ENCODE data around the gene SUMF1.

The SUMF1 gene

DNA sequence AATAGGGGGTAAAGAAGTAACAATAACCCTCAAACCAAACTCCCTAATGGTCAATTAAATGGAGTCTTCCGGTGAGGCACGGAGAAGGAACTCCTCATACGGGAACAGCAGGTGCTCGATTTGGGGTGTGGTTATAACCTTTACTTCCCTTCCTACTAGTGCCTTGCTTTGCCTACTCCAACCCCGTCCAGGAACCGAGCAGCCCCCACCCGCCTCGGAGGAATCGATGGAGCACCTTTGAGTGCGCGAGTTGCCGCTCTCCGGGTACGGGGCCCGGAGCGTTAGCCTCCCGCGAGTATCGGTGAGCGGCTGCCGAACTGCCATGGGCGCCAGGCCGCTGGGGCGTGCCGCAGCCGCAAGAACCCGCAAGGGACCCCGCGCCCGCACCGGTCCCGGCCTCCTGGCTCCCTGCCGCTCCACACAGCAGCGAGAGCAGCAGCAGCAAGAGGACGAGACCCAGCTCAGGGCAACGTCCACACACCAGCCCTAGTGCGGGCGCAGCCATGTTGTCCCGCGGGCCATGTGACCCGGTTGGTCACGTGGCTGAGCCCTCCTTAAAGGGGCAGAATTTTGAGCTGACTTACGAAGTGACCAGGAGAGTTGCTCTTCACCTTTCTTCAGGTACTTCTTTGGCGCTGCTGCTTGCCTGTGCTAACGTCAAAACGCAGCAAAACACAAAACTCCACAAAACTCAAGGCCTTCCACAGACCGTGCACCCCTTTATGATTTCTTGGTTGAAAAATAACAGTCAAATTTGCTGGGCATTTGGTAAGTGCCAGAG lies at the start of gene SUMF1:
SUMF1 (minus strand) TSS at position 529 of the 781 bp plus-strand sequence; CDS start at position 505, 24 bp downstream.
- peak; percentile 73 for DNase-seq

DNA sequence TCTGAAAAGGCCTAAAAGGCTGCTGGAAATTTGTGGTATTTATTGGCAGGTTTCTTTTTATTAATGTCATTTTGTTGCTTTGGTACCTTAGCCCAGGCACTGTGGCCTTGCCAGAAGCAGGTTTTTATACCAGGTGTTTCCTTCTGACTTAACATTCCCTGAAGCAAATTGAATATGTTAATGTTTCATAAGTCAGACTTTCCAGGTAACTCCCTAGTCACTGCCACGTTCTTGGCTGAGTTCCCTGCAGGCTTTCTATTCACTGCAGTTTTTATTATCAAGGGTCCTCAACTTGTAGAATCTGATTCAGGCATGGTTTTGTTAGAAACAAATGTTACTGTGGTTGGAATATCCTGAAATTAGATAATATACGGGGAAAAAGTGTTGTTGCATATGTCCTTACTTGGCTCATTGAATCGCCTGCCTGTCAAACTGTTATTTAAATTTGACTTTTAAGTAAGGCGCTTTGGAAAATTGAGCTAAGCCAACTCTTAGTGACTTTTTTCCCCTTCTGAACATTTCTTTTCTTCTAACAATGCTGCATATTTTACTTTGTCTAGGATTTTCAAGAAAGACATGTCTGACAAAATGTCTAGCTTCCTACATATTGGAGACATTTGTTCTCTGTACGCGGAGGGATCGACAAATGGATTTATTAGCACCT lies 49.0 kb upstream of the SUMF1 start:
- DNase-seq: no peak

DNA sequence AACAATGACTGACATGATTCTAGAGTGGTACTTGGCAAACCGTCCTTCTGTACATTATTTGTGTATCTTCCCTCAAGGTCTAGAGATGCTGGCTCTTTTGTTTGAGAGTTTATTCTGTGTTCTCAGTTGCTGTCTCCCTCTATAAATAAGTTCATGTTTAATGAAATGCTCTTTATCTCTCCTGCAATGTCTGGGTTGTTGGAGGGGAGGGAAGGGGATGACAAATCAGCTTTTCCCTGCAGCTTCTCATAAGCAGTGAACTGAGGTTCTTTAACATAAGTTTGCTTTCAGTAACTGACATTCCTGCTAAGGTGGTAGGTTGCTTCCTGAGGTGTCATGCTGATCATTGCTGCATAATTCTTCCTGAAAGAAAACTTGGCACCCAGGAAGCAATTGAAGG lies 47.8 kb upstream of the SUMF1 start:
- DNase-seq: no peak

DNA sequence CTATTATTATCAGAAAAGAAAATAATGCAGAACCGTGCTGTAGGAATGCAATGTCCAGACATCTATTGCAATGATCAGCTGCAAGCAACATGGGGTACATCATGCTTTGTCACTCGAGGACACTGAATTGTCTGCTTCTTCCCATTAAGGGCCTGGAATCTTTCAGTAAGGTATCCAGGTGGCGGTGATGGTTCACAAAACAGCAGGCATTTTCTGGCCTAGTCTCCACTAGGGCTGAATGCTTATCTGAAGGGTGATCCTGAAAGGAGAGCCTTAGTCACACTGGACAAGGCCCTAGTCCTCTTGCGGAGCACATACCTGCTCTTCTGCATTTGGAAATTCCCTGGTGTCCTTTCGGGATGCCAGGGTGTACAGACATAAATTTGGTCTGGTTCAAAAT lies 47.3 kb upstream of the SUMF1 start:
- no peak for DNase-seq

DNA sequence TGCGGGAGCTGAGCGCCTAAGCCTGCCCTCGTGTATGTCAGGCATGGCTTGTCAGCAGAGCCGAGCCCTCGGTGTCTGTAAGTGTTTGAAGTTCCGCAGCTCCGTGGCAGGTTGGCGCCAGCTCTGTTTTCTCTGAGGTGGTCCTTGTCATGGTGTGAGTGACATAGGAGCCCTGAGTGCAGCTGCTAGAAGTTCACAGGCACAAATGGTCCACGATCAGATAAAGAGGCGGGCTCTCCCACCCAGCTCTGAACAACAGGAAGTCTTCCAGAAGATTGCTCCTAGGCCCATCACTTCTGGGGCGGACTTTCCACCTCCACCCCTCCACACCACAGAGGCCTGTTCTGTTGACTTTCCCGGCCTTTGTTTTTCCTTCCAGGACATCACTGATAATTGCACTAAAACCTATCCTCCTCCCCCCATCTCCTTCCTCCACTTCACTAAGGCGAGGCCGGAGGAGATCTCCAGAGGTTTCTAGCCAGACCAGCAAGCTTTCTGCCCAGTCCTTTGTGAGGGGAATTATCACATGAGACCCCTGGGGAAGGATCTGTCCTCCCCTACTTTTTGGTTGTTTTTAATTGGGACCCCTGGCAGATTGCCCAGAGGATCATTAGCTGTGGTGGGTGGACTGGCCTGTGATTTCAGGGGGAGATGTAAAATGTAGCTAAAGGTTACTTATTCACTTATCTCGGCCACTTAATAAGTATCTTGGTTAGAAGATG lies 46.0 kb upstream of the SUMF1 start:
- no peak for DNase-seq

DNA sequence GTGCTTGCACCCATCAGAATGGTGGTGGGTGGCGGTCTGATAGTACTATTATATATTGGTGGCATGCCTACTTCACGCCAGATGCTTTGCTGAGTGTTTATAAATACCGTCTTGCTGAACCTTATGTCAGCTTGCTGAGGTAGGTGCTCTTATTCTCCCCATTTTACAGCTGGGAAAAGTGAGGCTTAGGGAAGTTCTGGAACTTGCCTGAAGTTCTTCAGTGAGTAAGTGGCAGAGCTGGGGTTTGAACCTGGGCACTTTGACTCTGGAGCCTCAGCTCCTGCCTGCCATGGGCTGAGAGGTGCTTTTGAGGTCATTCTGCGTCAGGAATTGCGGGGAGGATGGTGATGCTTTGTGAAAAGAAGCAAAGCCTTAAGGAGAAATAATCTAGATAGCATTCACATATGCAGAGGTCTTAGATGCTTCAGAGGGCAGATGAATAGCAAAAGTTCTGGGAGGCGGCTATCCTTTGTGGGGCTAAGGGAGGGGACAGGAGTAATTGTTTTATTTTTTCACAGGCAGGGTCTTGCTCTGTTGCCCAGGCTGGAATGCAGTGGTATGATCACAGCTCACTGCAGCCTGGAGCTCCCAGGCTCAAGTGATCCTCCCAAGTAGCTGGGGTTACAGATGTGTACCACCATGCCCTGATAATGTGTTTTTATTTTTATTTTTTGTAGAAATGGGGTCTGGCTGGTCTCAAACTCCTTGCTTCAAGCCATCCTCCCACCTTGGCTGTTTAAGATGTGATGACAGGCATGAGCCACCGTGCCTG lies 44.6 kb upstream of the SUMF1 start:
- DNase-seq: no peak

DNA sequence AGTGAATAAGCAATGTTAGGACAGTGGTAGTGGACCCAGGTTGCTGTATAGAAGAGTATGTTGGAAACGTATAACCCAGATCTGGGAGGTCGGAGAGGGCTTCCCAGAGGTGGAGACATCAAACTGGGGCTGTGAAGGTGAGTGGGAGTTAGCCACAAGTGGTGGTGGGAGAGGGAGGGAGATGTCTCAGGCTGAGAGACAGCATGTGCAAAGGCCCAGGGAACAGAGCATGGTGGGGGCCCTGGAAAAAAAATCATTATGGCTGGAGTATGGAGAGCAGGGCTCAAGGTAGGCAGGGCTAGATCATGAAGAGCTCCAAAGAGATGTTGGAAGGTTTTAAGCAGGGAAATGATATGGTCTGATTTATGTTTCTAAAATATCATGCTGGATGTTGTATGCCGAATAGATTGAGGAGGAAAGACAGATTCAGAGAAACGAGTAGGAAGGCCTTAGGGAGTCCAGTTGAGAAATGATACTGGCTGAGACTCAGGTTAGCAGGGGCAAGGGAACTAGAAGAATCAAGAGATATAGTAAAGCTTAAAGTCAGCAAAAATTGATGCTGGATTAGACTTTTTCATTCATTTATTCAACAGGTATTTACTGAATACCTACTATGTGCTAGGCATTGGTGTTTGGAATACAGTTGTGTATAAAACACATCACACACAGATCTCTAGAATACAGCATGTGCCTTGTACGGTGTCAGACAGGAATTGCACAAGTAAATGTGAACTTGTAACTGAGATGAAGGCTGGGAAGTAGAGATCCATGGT lies 43.1 kb upstream of the SUMF1 start:
- DNase-seq: no peak

DNA sequence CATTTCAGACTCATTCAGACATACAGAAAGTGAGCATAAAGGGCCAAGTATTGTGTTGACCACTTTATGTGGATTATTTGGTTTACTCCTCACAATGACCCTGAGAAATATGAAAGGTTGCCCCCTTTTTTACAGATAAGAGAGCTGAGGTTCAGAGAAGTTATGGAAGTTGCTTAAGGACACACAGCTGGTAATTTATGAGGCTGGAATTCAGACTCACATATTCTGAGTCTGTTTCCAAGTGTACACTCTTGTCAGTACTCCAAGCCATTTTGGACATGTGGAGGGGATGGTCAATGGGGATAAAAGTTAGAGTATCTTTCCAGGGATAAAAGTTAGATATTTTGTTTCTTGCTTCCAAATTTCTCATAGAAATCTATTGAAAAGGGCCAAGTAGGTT lies 42.0 kb upstream of the SUMF1 start:
- DNase-seq: no peak

DNA sequence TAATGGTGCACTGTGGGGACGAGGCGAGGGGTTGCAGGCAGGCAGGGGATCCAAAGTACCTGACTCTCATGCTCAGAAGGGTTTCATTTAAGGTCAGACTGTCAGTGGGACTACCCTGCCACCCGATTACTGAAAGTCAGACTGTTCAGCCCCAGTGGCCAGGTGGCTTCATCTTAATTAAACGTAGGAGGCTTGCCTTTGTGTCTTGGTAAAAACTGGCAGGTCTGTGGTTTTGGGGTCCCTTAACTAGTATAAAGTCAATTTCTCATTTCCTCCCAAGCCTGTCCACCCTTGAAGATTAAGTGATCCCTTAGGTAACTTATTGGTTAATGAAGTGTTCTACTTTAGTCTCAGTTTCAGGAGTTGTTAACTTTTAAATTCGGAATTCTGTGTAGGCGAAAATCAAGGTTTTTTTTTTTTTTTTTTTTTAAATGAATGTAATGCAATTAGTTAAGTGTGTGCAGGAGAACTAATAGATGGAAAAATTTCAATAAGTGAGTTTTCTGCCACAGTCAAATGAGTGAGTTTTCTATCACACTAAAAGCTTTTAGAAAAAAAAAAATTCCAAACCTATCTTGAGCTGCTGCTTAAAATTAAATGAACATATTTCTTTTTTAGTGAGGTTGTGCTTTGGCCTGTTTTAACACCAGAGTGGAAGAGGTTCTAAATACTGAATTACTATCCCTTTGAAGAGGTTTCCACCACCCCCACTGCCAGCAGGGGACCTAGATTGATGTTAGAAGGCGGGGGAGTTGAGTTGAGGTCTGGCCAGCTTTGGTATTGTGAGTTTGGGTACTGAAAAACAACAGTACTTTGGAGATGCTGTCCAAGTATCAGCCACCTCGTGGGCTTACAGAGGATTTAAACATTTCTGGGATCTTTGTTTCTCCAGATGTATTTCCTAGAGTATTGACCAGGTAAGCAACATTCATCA lies 41.2 kb upstream of the SUMF1 start:
- DNase-seq: no peak

DNA sequence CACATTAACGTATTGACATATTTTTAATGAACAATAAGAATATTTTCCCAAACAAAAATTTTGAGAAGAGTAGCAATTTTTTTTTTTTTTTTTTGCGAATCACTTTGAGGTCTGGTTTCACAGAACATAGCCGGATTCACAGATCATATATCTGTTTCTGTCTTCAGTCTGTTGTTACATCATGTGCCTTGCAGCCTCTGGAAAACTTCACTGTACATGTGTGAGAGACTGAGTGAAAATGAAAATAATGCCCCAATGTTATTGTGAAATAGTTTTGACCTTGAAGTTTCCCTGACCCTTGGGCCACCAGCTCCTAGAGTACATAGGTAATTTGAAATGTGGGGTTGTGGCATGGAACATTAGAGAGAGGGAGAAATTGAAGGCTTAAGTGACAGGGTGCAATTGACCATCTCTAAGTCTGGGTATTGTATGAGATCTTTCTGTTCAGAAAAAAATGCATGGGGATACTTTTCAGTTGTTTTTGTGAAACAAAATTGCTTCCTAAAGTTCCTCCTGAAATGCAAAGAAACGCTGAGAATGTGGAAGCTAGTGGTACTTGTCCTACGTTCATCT lies 40.0 kb upstream of the SUMF1 start:
- no peak for DNase-seq

DNA sequence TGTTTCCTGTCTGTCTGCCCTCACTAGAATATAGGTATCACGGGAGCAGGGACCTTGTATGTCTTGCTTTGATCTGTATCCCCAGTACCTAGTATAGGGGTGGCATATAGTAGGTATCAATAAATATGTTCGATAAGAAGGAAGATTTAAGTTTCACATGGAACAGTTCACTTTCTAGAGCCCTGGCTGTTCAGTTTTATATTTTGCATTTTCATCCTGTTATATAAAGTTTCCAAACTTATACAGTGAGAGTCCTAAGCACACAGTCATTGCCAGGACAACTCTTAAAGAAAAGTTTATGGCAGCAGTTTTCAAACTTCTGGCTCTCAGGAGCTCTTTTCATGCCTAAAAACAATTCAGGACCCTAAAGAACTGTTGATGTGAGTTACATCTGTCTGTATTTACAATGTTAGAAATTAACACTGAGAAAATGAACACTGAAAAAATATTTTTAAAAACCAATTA lies 39.5 kb upstream of the SUMF1 start:
- no peak for DNase-seq

DNA sequence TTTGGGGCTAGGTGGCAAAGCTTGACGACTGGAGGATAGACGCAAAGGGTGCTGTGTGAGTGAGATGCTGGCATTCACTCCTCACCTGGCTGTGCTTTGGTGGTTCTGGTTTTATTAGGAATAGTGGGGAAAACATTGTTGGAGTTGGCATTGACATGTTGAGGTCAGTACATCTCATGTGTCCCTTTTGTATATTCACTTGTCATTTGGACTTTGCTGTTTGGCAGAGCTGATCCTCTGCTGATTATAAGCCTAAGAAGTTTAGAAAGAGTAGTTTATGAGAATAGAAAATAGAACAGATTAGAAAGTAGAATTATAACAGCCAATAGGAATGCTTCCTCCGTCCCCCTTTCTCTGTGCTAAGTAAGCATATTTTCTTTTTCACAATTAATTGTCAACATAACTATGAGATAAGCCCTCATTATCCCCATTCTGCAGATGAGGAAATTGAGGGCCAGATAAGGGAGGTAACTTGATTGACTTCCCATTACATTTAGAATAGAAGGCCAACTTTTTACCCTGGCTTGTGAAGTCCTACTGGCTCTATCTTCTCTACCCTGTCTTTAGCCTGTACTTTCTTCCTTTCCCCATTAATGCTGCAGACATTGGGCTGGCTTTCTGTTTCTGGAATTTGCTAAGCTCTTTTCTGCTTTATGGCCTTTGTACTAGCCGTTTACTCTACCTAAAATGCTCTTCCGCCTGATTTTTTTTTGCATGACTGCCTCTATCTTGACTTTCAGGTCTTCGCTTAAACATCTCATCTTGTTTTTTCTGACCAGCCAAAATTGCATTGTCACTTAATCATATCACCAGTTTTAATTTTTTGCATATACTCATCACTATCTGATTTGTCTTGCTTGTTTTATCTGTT lies 38.9 kb upstream of the SUMF1 start:
- DNase-seq: no peak

DNA sequence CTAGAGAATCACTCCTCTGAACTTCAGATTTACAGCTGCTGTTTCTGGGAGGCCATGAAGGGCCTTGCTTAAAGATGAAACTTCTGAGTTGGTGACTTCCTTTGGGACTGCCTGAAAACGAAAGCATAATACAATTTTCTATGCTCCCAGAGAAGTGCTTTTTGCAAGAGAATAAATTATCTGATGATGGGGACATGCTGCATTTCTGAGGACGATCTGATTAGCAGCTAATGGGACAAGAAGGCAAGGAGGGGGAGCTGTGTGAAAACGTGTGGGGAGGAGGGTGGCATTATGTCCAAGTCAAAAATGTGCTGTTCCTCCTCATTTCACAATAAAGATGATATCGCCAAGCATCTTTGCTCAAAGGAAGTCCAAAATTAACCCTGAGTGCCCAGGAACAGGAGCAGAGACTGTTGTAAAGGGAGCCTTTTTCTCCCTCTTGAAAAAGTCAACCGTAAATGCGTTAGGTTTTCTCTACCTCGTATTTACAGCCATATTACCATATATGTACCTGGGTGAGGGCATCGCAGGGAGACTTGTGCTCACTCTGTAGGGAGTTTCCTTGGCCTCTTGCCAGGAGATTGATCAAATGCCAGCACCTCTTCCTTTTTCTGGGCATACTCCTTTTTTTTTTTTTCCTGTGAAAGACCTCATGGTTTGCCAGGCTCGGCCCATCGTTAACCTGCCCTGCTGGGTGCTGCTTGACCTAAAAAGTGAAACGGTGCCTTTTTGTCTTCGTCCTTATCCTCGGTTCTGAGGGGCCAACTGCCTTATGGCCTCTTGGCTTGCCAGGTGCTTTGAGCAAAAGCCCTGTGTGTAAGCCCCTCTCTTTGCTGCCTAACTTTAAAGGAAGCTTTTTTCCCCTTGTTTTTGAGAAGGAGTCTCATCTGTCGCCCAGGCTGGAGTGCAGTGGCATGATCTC lies 37.5 kb upstream of the SUMF1 start:
- DNase-seq: peak; percentile 65

DNA sequence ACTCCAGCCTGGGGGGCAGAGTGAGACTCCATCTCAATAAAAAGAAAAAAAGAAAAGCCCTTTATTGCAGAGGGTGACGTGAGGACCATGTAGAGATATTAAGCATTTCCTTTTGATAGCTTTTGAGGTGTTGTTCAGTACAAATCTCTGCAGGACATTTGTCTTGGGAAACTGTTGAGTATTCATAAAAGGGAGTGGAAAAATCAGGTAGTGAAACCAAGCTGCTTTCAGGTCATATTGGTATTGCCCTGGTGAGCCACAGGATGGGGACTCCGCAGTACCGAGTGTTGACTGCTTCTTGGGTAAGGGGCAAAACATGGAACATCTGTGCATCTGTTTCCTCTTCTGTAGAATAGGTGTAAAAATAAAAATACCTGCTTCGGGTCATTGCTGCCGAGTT lies 36.0 kb upstream of the SUMF1 start:
- DNase-seq: no peak

DNA sequence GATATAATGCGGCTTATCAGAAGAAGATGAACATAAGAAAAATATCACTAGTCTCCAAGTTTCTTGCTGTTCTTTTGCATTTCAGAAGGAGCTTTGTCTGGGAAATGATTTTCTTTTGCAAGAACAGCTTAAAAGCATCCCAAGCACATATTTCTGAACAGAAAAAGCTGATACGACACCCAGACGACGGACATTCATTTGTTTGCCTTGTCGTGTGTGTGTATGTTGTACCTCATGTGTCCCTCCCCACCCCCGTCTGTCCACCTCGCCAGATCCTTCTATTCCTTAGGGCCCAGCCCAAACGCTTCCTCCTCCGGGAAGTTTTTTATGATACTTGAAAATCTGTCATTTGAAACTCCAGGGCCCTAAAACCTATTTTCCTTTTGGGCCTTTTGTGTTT lies 34.9 kb upstream of the SUMF1 start:
- no peak for DNase-seq

DNA sequence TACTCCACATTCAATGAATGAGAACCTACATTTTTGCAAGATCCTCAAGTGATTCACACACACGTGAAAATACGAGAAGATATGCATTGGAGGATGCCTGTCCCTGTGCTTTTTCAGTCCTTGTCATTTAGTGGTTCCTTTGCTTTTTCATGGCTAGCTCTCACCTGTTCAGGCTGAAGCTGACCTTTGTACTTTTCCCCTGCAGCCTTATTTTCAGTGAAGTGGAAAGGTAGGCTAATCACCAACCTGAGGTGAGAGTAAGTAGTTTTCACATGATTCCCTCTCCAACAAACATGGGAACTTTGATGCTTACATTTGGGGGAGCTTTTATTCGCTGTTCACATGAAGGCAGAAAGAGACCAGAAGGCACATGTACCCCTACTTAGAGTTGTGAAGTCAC lies 34.4 kb upstream of the SUMF1 start:
- DNase-seq: no peak

DNA sequence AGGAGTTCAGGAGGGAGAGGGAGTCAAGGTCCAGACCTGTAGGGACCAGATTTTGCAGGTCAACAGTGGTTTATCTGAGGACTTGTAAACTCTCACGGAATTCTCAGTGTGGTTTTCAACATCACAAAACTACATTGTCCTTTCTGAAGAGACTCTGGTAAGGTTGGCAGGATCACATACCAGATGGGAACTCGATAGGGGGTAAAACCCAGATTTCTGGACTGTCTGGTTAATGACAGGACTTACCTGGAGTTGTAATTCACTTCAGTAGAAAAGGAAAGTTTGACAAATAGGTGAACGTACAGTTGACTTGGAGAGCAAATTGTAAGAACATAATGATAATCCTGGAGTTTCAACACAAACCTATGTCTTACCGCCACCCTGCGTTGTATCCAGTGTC lies 31.4 kb upstream of the SUMF1 start:
- DNase-seq: no peak

DNA sequence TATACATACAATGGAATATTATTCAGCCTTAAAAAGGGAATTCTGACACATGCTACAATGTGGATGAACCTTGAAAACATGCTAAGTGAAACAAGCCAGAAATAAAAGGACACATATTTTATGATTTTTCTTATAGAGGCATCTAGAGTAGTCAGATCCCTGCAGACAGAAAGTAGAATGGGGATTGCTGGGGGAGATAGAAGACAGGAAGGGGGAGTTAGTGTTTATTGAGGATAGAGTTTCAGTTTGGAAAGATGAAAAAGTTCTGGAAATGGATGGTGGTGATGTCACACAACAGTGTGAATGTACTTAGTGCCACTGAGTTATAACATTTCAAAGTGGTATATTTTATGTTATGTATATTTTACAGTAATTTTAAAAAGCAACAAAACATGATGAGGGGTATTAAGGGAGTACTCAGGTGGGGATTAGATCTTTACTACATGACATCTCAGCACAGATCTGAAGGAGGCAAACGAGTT lies 30.8 kb upstream of the SUMF1 start:
- DNase-seq: no peak
